GM19240 (cell line): ENCODE measurements around the gene ZNF423.

ENCODE experiments used
- DNase-seq: peaks from one replicate; pipeline ENCODE4 v3.0.0; 2011; ENCODE audit warnings: low spot score; ENCODE audit not compliant: insufficient read length

ZNF423 gene

DNA sequence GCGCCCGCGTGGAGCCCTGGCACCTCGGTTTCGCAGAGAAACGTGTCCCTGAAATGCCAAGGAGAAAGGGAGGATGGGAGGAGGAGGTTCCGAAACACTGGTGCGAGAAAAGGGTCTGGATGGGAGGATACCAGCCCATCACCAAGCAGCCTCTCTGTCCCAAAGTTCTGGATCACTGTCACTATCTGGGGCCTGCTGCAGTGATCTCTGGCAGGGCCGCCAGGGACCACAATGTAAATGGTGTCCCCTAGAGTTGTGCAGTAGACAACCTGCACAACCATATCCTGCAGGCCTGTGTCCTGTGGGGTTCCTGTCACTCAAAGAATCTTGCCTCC, 253.0 kb downstream of the ZNF423 start:
- no peak for DNase-seq

DNA sequence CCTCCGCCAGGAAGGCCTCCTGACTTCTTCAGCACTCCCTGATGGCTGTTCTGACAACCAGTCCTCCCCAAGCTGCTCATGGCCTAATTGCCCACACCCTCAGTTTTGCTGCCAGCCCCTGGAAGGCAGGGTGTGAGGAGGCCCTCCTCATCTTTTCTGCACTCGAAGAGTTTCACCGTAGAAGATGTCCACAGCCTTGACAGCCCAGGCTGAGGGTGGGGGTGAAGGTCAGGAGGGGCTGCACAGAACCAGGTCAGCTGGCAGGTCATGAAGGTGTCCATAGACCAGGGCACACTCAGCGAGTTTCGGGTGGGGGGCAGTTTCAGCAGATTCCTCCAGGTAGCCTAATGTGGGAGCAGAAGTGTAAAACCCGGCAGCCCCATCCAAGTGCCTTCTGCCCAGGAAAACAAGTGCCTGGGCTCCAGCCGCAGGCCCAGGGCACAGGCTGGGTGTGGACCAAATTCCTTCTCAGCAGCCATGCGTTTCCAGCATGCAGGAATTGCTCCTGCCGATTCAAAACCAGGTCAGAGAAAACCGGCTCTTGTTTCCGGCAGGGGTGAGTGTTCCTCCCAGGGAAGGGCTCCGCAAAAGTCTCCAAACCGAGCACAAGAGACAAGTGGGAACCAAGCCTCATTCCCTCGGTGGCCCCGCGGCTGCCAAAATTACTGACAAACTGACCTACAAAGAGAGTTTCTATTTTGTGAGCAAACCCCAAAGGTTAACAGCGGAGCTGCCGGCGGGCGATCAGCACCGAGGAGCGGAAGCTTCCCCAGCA, 253.5 kb downstream of the ZNF423 start:
- DNase-seq = no peak

DNA sequence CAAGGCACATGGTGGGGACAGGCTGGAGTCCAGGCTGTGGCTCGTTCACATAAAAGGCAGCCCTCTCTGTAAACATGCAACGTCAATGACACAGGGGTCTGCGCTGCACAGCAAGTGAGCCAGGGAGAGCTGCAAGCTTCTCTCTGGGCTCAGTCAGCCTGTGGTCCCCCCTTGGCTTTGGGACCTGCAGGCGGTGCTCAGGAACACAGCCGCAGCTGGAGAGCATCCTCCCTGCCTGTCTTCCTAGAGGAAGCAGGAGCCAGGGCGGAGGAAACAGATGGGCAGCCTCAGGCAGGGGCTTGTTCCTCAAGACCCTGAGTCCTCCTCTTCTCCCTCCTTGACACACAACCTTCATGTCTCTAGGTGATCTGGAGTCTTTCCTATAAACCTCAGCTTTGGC, 254.3 kb downstream of the ZNF423 start:
- no peak for DNase-seq

DNA sequence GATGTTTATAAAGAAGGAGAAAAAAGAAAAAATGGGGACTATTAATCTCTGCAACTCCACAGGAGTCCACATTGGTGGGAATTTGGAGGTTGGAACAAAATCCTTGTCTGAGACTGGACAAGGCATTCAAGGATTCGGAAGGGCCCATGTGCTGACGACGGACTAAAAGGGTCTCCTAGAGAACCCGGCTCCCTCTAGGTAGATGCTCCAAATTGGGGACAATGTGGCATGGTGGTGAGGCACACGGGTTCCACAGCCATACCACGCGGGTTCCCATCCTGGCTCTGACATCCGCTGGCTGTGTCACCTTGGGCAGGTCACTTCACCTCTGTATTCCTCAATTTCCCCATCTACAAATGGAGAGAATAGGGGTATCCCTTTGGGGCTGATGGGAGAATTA, 254.9 kb downstream of the ZNF423 start:
- DNase-seq = no peak

DNA sequence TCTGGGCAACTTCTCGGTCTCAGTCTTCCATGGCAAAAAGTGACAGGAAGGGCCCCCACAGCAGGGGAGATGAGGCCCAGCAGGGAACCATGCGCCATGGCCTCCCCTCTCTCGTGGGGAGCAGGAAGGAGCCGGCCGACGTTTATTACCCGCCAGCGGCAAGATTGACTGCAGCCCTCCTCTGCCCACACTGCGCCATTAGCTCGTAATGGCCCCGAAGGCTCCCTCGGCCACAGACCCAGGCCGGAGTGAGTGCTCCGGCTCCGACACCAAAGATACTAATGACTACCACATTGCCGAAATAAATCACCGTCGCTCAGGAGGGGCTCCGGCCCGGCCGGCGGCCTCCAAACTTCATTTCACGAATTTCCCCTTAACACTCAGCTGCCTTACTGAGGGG, 255.4 kb downstream of the ZNF423 start:
- DNase-seq = no peak

DNA sequence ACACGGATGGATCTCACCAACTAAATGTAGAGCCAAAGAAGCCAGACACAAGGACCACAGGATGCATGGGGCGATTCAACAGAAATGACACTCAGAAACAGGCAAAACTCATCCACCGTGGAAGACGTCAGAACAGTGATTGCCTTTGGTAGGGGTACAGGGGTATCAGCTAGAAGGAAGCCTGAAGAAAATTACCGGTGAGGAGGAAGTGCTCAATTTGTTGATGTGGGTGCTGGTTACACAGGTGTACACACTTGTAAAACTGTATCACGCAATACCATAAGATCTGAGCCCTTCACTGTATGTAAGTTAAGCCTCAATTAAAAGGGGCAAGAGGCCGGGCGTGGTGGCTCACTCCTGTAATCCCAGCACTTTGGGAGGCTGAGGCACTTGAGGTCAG, 256.2 kb downstream of the ZNF423 start:
- DNase-seq = no peak

DNA sequence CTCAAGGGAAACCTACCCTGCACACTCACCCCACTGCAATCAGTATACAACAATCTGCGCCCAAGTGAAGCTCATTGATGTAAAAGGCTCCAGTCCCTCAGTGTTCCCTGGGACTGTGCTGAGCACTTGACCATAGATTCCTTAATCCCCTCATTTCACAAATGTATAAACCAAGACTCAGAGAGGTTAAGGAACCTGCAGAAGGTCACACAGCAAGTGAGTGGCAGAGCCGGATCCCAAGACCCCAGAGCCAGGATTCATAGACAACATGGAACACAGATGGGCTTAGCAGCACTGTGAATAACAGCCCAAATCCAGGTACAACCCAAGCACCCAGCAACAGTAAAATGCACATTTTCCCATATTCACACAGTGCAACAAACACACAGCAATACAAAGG, 256.6 kb downstream of the ZNF423 start:
- DNase-seq = no peak

DNA sequence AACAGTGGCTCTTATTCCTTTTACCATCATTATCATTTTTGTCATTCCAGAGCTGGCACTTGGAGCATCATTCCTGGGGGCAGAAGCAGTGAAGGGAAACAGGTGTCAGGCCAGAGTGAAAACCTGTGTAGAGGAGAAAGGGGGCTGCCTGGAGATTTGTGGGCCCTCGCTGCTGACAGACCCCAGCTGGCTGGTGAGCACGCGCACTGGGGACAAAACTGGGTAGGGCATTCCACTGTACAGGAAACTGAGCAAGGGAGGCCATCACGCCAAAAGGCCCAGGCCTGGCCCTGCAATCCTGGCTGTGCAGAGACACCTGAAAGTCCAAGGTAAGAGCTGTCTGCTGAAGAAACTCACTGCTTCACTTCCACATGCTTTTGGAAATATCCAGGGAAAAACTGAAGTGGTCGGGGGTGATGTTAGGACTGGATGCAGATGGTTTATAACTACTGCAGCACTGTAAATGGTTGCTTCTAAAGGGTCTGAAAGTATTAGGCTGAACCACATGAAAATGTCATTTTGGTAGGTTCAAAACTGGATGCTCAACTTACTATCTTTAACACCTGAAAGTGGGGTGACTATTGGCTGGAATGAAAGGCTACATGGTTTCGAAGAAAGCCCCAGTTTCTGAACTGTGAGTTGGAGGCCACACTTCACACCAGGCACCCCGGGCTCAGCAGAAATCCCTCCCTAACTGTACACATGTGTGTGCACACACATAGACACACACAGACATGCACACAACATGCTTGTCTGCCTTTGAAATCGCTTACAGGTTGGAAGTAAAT, 257.3 kb downstream of the ZNF423 start:
- no peak for DNase-seq

DNA sequence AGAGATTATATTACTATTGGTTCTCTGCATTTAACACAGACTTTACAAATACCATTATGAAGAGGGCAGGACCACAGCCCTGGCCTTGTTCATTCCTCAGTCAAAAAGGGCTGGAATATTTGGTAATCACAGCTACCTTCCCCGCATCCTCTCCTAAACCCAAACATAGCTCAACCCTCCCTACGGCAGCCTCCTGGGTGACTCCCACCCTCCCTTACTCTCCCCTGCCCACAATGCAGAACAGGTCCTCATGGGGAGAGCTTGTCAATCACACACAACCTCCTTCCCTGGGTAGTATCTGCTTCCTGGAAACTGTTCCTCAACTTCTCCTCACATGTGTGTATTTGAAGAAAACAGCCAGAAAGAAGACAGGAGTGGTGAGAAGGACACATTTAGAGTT, 258.1 kb downstream of the ZNF423 start:
- DNase-seq = no peak

DNA sequence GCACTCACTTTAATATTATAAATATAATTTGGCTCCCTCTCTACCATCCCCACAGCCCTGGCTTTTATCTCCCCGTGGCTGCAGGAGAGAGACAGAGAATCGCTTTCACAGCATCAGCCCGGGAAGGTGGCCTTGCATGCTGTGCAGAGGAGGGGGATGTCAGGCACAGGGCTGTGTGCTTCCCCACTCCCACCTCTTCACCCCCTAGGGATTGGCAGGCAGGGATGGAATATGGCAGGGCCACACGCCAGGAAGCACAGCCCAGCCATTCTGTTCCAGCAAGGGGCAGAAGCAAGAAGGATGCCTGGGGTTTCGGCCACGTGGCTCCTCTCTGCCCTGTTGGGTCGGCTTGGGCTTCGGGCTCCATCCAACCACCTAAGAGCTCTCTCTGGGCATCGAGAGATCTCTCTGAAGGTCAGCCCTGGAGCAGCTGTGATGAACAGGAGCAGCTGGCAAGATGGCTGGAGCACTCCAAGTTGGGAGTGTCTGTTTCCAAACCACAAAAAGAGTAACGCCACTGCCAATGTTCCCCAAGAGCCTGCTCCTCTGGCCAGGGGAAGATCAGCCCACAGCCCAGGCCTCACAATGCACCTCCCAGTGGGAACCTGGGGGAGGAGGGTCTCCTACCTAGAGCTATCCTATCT, 259.1 kb downstream of the ZNF423 start:
- DNase-seq = no peak

DNA sequence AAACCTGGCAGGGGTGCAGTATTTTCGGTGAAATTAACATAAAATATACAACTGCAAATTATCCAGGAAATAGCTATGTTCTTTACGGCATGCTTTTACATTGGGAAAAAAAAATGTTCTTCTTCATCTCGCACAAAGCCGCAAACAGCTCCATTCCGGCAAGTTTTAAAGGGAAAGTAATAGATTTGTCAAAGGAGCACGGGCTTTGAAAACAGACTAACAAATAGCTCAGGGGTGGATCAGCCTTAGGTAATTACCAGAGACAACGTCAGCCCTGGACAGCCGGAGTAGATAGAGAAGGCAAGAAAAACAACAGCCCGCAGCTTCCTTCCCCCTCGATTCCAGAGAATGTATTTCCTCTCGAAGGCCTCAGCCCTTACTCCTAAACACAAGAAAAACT, 259.8 kb downstream of the ZNF423 start:
- DNase-seq = no peak

DNA sequence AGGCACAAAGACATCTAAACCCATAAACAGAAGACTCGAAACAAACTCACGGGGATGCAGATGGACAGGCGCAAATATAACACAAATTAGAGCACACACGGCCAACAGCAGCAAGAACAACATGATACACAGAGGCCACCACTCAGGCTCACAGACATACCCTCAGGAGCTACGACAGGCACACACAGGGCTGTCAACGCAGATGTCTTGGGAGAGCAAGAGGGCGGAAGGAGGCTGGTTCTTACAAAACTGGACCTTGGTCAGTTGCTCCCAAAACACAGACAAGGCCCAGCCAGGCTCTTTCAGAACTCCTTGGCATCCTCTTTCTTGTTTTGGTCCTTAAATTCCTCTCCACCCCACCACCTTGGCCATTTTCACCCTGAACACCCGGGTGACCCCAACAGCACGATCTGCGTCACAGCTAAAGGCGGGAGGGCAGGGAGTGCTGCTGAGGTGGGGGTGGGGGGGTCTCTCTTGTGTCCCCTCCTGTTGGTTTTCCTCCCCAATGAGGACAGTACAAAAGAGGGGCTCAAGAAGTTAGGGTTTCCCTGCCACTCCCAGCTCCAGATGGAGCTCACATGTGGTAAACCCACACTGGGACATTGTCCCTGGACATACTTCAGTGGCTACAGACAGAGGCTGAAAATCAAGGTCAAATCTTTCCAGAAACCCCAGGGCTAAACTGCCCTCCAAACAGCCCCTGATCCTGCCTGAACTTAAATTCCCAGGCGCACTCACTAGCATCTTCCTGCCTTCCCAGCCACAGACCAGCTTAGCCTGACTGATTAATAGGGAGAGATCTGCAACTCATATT, 261.0 kb downstream of the ZNF423 start:
- no peak for DNase-seq

DNA sequence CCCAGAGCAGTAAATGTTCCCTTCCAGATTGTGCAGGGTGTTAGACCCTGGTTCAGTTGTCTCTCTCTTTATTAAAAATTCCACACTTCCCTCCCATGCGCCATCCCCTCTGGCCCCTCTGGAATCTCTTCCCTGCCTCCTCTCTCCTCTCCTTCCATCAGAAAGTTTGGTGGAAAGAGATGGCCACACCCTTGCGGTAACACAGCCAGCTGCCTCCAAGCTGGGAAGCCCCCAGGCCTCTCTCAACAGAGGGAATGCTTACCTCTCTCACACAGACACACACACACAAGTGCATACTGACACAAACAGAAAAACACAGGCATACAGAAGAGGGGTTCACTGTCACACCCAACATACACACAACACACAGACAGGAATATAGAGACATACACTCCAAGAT, 261.8 kb downstream of the ZNF423 start:
- no peak for DNase-seq

DNA sequence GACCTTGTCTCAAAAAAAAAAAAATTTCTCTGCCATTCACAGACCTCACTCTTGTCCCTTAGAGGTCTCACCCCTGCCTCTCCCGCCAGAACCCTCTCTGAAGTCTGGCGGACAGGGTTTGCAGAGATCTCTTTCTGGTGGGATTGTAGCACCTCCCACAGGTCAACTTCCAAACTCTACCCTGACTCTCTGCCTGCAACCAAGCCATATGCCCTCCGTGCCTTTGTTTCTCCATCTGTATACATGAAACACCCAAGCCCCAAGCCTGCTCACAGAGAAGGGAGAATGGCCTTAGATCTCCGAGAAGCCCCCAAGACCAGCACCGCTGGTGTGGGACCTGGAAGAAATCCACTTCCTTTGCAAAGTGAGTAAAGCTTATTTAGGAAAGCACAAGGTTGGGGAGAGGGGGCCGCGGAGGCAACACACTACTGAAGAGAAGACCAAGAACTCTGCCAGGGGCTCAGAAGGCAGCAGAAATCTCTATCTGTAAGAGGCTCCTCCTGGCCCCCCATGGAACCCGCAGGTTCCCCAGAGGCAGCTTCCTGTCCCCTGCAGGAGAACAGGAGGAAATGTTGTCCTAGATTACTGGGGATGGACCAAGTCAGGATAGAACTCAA, 262.4 kb downstream of the ZNF423 start:
- no peak for DNase-seq

DNA sequence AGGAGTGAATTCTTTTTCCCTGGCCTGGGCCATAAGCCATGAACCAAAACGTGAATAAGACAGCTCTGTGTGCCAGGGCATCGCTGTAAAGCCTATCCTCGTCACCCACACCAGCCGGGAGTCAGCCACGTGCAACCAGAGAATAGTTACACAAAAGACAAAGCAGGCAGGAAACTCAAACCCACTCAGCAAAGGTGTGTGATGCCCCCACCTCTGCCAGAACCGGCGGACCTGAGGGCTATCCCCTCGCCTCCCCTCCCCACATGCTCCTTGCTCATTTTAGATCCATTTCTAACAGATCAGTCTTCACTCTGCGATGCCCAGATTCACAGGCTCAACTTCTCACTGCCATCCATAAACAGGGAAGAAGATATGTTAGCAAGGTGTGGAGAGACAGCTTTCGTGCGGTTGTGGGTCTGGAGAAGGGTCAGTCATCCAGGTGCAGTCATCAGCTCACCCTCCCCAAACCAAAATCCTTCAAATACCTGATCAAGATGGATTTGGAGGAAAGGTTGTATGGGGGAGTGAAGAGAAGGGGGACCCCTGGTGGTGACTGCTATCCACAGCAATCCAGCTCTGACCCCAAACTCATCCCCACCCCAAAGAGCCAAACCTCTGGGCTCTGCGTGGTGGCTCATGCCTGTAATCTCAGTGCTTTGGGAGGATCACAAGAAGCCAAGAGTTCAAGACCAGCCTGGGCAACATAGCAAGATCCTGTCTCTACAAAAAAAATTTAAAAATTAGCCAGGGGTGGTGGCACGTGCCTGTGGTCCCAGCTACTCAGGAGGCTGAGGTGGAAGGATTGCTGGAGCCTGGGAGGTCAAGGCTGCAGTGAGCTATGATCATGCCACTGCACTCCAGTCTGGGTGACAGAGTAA, 263.1 kb downstream of the ZNF423 start:
- DNase-seq = peak; percentile 57

DNA sequence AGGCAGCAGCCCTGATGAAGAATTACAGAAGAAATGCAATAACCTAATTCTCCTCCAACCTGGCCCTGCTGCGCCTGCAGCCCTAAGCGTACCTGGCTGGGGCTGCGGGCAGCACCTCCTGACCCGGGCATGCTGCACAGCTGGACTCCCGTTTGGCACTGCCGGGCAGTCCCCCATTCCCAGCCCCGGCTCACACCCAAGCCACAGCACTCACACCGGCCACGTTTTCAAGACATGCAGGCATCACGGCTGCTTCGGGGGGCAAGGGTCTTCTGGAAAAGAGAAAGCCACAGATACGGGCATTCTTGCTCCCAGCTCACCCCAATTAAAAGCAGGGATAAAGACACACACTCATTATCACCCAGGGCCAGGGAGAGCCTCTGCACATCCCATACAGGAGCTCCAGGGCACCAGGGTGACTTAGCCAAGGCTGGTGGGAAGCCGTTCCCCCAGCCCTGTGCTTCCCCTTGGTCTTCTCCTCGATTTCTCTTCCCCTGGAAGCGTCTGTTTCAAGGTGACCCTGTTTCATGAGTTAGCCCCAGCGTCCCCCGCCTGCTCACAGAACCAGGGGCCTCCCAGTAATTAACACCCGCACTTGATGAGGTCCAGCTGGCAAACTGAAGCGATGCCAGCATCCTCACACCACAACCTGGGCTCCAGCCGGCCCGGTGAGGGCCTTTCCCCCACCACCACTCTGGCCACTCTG, 265.6 kb downstream of the ZNF423 start:
- no peak for DNase-seq

DNA sequence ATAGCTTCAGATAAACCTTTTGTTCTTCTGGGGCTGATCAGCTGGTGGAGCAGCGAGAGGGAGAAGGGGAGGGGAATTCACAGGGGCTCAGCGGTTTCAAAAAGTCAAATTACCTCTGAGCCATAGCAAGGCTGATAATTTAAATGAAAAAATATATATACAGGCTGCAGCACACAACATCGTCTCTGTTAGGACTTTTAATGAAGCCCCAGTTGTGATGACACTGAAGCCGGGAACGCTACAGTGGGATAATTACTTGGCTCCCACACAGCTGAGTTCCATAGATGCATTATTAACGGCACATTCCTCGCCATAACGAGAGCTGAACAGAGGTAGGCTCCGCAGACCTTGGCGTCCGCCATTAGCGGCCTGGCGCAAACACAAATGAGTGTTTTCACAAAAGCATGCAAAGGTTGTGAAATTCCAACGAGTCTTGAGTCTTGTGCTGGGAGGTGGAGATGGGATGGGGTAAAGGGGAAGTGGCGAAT, 266.3 kb downstream of the ZNF423 start:
- no peak for DNase-seq

DNA sequence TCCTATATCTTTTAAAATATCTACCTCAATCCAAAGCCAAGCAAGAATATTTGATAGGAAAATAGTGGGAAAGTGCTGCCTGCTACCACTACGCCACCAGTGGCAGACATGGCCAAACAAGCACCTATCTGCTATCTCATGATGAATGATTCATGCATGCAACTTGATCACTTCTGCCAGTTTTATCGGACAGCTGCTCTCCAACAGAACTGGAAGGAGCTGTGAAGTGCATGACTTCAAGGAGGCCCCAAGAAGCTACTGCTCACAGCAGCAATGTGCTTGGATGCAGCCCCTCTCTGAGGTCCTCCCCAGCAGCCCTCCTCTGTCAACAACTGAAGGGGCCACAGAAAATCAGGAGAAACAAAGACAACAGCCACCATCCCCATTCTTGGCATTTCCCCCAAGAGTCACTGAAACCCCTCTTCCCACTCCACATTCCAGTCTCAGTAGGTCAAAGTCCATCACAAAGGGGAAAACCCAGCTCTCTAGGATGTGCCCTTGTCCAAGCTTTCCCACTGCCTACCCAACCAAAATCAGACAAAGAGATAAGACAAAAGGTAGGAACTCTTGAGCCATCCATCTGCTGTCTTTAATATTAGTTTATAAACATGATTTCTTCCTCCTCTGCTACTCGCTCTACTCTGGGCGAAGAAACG, 267.1 kb downstream of the ZNF423 start:
- DNase-seq = no peak

DNA sequence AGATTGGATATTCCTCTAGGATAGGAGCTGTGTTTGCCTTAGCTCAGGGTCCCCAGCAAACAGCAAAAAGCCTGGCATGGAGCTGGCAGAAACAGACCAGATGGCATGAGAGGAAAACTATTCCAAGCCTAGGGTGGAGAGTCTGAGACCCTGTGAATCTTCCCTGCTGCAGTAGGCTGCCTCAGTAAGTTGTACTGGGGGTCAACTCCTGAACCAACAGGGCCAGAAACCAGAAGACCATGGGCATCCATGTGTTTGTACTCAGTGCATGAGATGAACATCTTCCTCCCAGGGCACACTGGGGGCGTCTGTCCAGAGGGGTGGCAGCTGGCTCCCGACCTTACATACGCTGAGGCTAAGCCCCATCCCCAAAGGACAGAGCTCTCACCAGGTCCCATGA, 267.9 kb downstream of the ZNF423 start:
- DNase-seq = no peak
